ENCODE data around the gene FOXK2. TPM values are rescaled to one million over a fixed set of nuclear protein-coding genes. Genes with fewer than 3 reads are reported as not detected.

FOXK2 gene
- total and polyA plus RNA-seq, 2 donors (not counting 3 experiments of a cell fraction or from before 2014, with no cell fraction given), result 33.4 to 79.3 TPM

DNA sequence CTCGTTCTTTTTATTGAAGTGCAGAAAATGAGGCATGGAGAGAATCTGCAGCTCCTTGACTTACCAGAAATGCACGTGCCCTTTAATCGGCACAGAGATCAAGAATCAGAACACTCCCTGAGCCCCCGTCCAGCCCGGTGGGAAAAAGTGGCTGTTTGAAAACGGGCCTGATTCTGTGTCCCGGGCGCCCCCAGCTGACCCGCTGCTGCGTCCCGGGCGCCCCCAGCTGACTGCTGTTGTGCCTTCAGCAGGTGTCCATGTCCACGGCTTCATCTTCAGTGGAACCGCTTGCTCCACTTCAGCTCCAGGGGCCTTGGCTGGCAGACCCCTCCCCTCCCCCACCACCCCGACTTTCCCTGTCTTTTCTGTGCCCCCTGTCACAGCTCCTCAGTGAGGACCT is 47.8 kb downstream of the FOXK2 start:
- DNase-seq (ENCODE audit: low read depth, low spot score), result no peak
- Histone ChIP-seq H3K4me3 (replicated peaks in 1 of 3; ENCODE audit: insufficient read depth in 1 of 3, low read depth in 1 of 3, low read length in 3 of 3) (no peak overlapping the region), H3K27ac (ENCODE audit: insufficient read depth, low read depth, low read length) (no peak overlapping the region), H3K36me3 (ENCODE audit: control insufficient read depth in 2 of 2, extremely low read depth in 1 of 2, insufficient read depth in 2 of 2, low read length in 2 of 2) (peaks cover 9 to 28% of the 10 kb centered on the region in 2 experiments), H3K9me1 (replicated peaks; ENCODE audit: control insufficient read depth, extremely low read depth, insufficient read depth, low read length) (no peaks in the 10 kb centered on the region), H3K4me1 (ENCODE audit: control insufficient read depth, extremely low read depth, insufficient read depth, low read length) (no peaks in the 10 kb centered on the region), H3K79me2 (ENCODE audit: control insufficient read depth, insufficient read depth, low read length) (peaks cover 43% of the 10 kb centered on the region), H3K9ac (replicated peaks; ENCODE audit: extremely low read depth, insufficient read depth, low read length) (no peak overlapping the region), H3K4me2 (ENCODE audit: insufficient read depth, low read length) (no peak overlapping the region), H3K27me3 (ENCODE audit: control insufficient read depth in 2 of 2, insufficient read depth in 2 of 2, low read length in 2 of 2) (no peaks in the 10 kb centered on the region), H3K9me3 (replicated peaks; ENCODE audit: control insufficient read depth, insufficient read depth, low read length) (no peaks in the 10 kb centered on the region), H2AFZ (ENCODE audit: low read depth, low read length) (no peak overlapping the region), H4K20me1 (replicated peaks; ENCODE audit: control insufficient read depth, extremely low read depth, insufficient read depth, low read length) (peaks cover 3% of the 10 kb centered on the region)
- CTCF ChIA-PET, result interaction anchor here (0.6 to 1.0 kb wide), 2 partner anchors 13 to 224 kb away, joined by 3 read pairs; no protein-coding TSS in a partner anchor
- intact Hi-C loops (cut with micrococcal nuclease) (no loop called here), dilution Hi-C loops (cut with MboI; ENCODE audit: extremely low pct_ligation_motif_present, low sequenced_read_pairs) (no loop called here)
- POLR2A ChIA-PET, result no interaction called here
- TF ChIP-seq GATA2 (IDR thresholded peaks at IDR 0.05; ENCODE audit: insufficient read depth, insufficient read length, low read depth, low read length), result no peak
- no peak for TF ChIP-seq MYC (IDR thresholded peaks at IDR 0.05; ENCODE audit: low read depth, low read length)
- FAIRE-seq, result no peak
- no TSS peak for BruUV-seq (replicated peaks)

DNA sequence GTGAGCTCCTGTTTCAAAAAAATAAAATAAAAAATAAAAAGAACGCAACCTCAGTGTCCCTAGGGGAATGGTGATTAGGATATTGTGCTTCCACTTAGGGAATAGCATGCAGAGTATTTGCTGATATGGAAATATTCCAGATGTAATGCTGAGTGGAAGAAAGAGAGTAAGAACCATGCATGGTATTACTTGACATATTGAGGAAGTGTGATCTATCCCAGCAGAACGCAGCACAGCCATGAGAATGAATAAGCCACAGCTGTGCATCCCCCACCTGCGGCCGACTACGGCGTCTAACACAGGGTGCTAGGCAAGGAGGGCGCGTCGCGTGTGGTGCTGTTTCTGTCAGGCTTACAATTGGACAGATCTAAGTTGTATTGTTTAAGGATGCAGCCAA is 49.5 kb downstream of the FOXK2 start:
- CTCF ChIA-PET, result no interaction called here
- H3K9ac ChIP-seq (replicated peaks; ENCODE audit: extremely low read depth, insufficient read depth, low read length), result no peak overlapping the region
- BruUV-seq (replicated peaks), result no TSS peak
- no peaks in the 10 kb centered on the region for H3K4me1 ChIP-seq (ENCODE audit: control insufficient read depth, extremely low read depth, insufficient read depth, low read length)
- TF ChIP-seq POLR2AphosphoS5 (IDR thresholded peaks at IDR 0.05; ENCODE audit: insufficient read depth, low read depth, low read length) (no peak), POLR2A (IDR thresholded peaks at IDR 0.05; ENCODE audit: low read depth, low read length) (no peak), FOS (IDR thresholded peaks at IDR 0.05; ENCODE audit: borderline replicate concordance, insufficient read depth, low read length) (no peak), EZH2 (IDR thresholded peaks at IDR 0.05; ENCODE audit: borderline replicate concordance, low read depth, low read length, severe bottlenecking) (no peak)
- TF ChIP-seq, protein P1, sequence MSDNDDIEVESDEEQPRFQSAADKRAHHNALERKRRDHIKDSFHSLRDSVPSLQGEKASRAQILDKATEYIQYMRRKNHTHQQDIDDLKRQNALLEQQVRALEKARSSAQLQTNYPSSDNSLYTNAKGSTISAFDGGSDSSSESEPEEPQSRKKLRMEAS (IDR thresholded peaks at IDR 0.05; ENCODE audit: insufficient read depth, insufficient read length), result no peak
- TF ChIP-seq, protein P2, sequence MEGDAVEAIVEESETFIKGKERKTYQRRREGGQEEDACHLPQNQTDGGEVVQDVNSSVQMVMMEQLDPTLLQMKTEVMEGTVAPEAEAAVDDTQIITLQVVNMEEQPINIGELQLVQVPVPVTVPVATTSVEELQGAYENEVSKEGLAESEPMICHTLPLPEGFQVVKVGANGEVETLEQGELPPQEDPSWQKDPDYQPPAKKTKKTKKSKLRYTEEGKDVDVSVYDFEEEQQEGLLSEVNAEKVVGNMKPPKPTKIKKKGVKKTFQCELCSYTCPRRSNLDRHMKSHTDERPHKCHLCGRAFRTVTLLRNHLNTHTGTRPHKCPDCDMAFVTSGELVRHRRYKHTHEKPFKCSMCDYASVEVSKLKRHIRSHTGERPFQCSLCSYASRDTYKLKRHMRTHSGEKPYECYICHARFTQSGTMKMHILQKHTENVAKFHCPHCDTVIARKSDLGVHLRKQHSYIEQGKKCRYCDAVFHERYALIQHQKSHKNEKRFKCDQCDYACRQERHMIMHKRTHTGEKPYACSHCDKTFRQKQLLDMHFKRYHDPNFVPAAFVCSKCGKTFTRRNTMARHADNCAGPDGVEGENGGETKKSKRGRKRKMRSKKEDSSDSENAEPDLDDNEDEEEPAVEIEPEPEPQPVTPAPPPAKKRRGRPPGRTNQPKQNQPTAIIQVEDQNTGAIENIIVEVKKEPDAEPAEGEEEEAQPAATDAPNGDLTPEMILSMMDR (IDR thresholded peaks at IDR 0.05; ENCODE audit: extremely low read depth in 1 of 2, insufficient read depth in 1 of 2, low read depth in 1 of 2, low read length in 2 of 2), result no peak
- no peaks in the 10 kb centered on the region for H3K9me1 ChIP-seq (replicated peaks; ENCODE audit: control insufficient read depth, extremely low read depth, insufficient read depth, low read length)
- H2AFZ ChIP-seq (ENCODE audit: low read depth, low read length), result no peak overlapping the region
- H4K20me1 ChIP-seq (replicated peaks; ENCODE audit: control insufficient read depth, extremely low read depth, insufficient read depth, low read length), result no peaks in the 10 kb centered on the region
- no peak overlapping the region for H3K4me2 ChIP-seq (ENCODE audit: insufficient read depth, low read length)
- no peak overlapping the region for H3K27ac ChIP-seq (ENCODE audit: insufficient read depth, low read depth, low read length)
- DNase-seq (ENCODE audit: low read depth, low spot score) (no peak), FAIRE-seq (no peak)
- no peak overlapping the region for H3K4me3 ChIP-seq (replicated peaks in 1 of 3; ENCODE audit: insufficient read depth in 1 of 3, low read depth in 1 of 3, low read length in 3 of 3)
- H3K27me3 ChIP-seq (ENCODE audit: control insufficient read depth in 2 of 2, insufficient read depth in 2 of 2, low read length in 2 of 2), result no peaks in the 10 kb centered on the region
- peaks cover 6 to 33% of the 10 kb centered on the region in 2 experiments for H3K36me3 ChIP-seq (ENCODE audit: control insufficient read depth in 2 of 2, extremely low read depth in 1 of 2, insufficient read depth in 2 of 2, low read length in 2 of 2)
- dilution Hi-C loops (cut with MboI; ENCODE audit: extremely low pct_ligation_motif_present, low sequenced_read_pairs) (no loop called here), intact Hi-C loops (cut with micrococcal nuclease) (no loop called here)
- POLR2A ChIA-PET, result no interaction called here
- peaks cover 34% of the 10 kb centered on the region for H3K79me2 ChIP-seq (ENCODE audit: control insufficient read depth, insufficient read depth, low read length)
- no peaks in the 10 kb centered on the region for H3K9me3 ChIP-seq (replicated peaks; ENCODE audit: control insufficient read depth, insufficient read depth, low read length)

Data from endothelial cell of umbilical vein (primary cell).